H9 (cell line): ENCODE data around the gene CFP. TPM values are rescaled to one million over a fixed set of nuclear protein-coding genes. Genes with fewer than 3 reads are reported as not detected.

ENCODE experiments used
- DNase-seq: peaks from one replicate; pipeline ENCODE4 v3.0.0-alpha.2; 2017
- H2AFZ ChIP-seq: one replicate; pipeline ENCODE4 v1.6.1; 2013; ENCODE audit warnings: mild to moderate bottlenecking, low read length, control low read depth, moderate library complexity
- H2AK5ac ChIP-seq: 2 replicates; pipeline ENCODE4 v1.6.1; 2013; ENCODE audit warnings: low read length, control low read depth, mixed read lengths; ENCODE audit not compliant: insufficient read length
- H2BK120ac ChIP-seq: one replicate; pipeline ENCODE4 v1.6.1; 2013; ENCODE audit warnings: low read depth, mild to moderate bottlenecking, low read length, control low read depth, inconsistent platforms; ENCODE audit not compliant: poor library complexity, severe bottlenecking
- H2BK12ac ChIP-seq: 2 replicates; pipeline ENCODE4 v1.6.1; 2013; ENCODE audit warnings: low read length, control low read depth, mixed read lengths, low read depth; ENCODE audit not compliant: insufficient read length
- H2BK15ac ChIP-seq: 2 replicates; pipeline ENCODE4 v1.6.1; 2013; ENCODE audit warnings: low read depth, low read length, control low read depth
- H2BK20ac ChIP-seq: one replicate; pipeline ENCODE4 v1.6.1; 2013; ENCODE audit warnings: low read depth, mild to moderate bottlenecking, low read length, control low read depth, inconsistent platforms; ENCODE audit not compliant: poor library complexity, severe bottlenecking
- H2BK5ac ChIP-seq: 2 replicates; pipeline ENCODE4 v1.6.1; 2013; ENCODE audit warnings: low read length, control low read depth, mixed read lengths; ENCODE audit not compliant: insufficient read length
- H3K14ac ChIP-seq: 2 replicates; pipeline ENCODE4 v1.6.1; 2013; ENCODE audit warnings: low read length, control low read depth; ENCODE audit not compliant: insufficient read depth
- H3K18ac ChIP-seq: 2 replicates; pipeline ENCODE4 v1.6.1; 2013; ENCODE audit warnings: low read depth, mild to moderate bottlenecking, mixed read lengths, low read length, control low read depth; ENCODE audit not compliant: insufficient read length
- H3K23ac ChIP-seq: 2 replicates; pipeline ENCODE4 v1.6.1; 2013; ENCODE audit warnings: low read length, control low read depth, mixed read lengths, low read depth; ENCODE audit not compliant: insufficient read length
- H3K23me2 ChIP-seq: 2 replicates; pipeline ENCODE4 v1.6.1; 2013; ENCODE audit warnings: low read depth, mild to moderate bottlenecking, mixed read lengths, low read length, control low read depth; ENCODE audit not compliant: insufficient read length, poor library complexity, severe bottlenecking
- H3K27ac ChIP-seq: 2 replicates; pipeline ENCODE4 v1.5.1; 2013; ENCODE audit warnings: low read length, control low read depth, mixed read lengths, low read depth; ENCODE audit not compliant: insufficient read length
- H3K27me3 ChIP-seq: 2 replicates; pipeline ENCODE4 v1.6.1; 2013; ENCODE audit warnings: low read length, control low read depth, inconsistent platforms; ENCODE audit not compliant: insufficient read depth
- H3K4ac ChIP-seq: 2 replicates; pipeline ENCODE4 v1.6.1; 2013; ENCODE audit warnings: low read depth, mild to moderate bottlenecking, control low read depth, inconsistent platforms, low read length, moderate library complexity
- H3K4me1 ChIP-seq: 2 replicates; pipeline ENCODE4 v1.6.1; 2013; ENCODE audit warnings: low read length, control low read depth, inconsistent platforms; ENCODE audit not compliant: insufficient read depth
- H3K4me2 ChIP-seq: 2 replicates; pipeline ENCODE4 v1.6.1; 2013; ENCODE audit warnings: low read length, control low read depth, mixed read lengths; ENCODE audit not compliant: insufficient read length, insufficient read depth
- H3K56ac ChIP-seq: 2 replicates; pipeline ENCODE4 v1.6.1; 2013; ENCODE audit warnings: low read depth, mild to moderate bottlenecking, mixed read lengths, low read length, control low read depth; ENCODE audit not compliant: insufficient read length
- H3K79me1 ChIP-seq: 2 replicates; pipeline ENCODE4 v1.6.1; 2013; ENCODE audit warnings: low read depth, mild to moderate bottlenecking, moderate library complexity, low read length, control low read depth, inconsistent platforms; ENCODE audit not compliant: insufficient read depth, poor library complexity, severe bottlenecking
- H3K79me2 ChIP-seq: 2 replicates; pipeline ENCODE4 v1.6.1; 2013; ENCODE audit warnings: low read length, control low read depth, inconsistent platforms; ENCODE audit not compliant: insufficient read depth
- H3K9ac ChIP-seq: 2 replicates; pipeline ENCODE4 v1.6.1; 2013; ENCODE audit warnings: low read length, control low read depth, mixed read lengths; ENCODE audit not compliant: insufficient read length; ENCODE audit errors: extremely low read depth
- H3K9me3 ChIP-seq: one replicate; pipeline ENCODE4 v1.6.1; 2013; ENCODE audit warnings: low read depth, low read length, inconsistent platforms; ENCODE audit not compliant: control insufficient read depth
- H3T11ph ChIP-seq: one replicate; pipeline ENCODE4 v1.6.1; 2013; ENCODE audit warnings: mild to moderate bottlenecking, low read length, control low read depth, inconsistent platforms
- H4K20me1 ChIP-seq: one replicate; pipeline ENCODE4 v1.6.1; 2013; ENCODE audit not compliant: control insufficient read depth, insufficient read length, insufficient read depth
- H4K5ac ChIP-seq: 2 replicates; pipeline ENCODE4 v1.6.1; 2013; ENCODE audit warnings: low read depth, mild to moderate bottlenecking, mixed read lengths, low read length, control low read depth; ENCODE audit not compliant: insufficient read length
- H4K8ac ChIP-seq: replicated peaks from 2 replicates; pipeline ENCODE4 v1.6.1; 2013; ENCODE audit warnings: low read length, control low read depth, mixed read lengths, low read depth; ENCODE audit not compliant: insufficient read length
- H4K91ac ChIP-seq: 2 replicates; pipeline ENCODE4 v1.6.1; 2013; ENCODE audit warnings: low read depth, mild to moderate bottlenecking, moderate library complexity, mixed read lengths, low read length, control low read depth; ENCODE audit not compliant: insufficient read length
- H3K27ac Mint-ChIP-seq, 3 experiments: 2 replicates in 2 of 3; 3 replicates in 1 of 3; pipeline ENCODE4 v1.8.0; 2020 to 2021; ENCODE audit warnings: mixed read lengths in 3 of 3, mild to moderate bottlenecking in 1 of 3, moderate library complexity in 1 of 3
- H3K27me3 Mint-ChIP-seq: 2 replicates; pipeline ENCODE4 v1.8.0; 2021; ENCODE audit warnings: low read depth, mild to moderate bottlenecking, moderate library complexity, mixed read lengths
- H3K36me3 Mint-ChIP-seq, 3 experiments: 2 replicates in 2 of 3; 3 replicates in 1 of 3; pipeline ENCODE4 v1.8.0; 2020 to 2021; ENCODE audit warnings: low read depth in 3 of 3, mixed read lengths in 3 of 3; ENCODE audit not compliant: insufficient read depth in 1 of 3
- H3K4me1 Mint-ChIP-seq, 2 experiments: 2 replicates each; pipeline ENCODE4 v1.8.0; 2020; ENCODE audit warnings: mixed read lengths in 2 of 2
- H3K4me3 Mint-ChIP-seq, 2 experiments: 2 replicates in 1 of 2; 3 replicates in 1 of 2; pipeline ENCODE4 v1.8.0; 2020 to 2021; ENCODE audit warnings: mild to moderate bottlenecking in 2 of 2, mixed read lengths in 2 of 2, moderate library complexity in 1 of 2
- H3K9me3 Mint-ChIP-seq, 2 experiments: 2 replicates in 1 of 2; 3 replicates in 1 of 2; pipeline ENCODE4 v1.8.0; 2020; ENCODE audit warnings: mild to moderate bottlenecking in 2 of 2, mixed read lengths in 2 of 2, moderate library complexity in 1 of 2
- CTCF ChIP-seq: fragments of 200-600 bp; sonication (generic); conservative IDR thresholded peaks from 3 replicates; pipeline ENCODE4 v1.8.0; 2021; ENCODE audit warnings: antibody characterized with exemption, mild to moderate bottlenecking
- WGBS: extraction: QIAGEN DNeasy Blood & Tissue Kit; methylation state at CpG from one replicate; pipeline ENCODE4 v1.1.7; 2013; ENCODE audit warnings: missing lambda C conversion rate, low lambda C conversion rate, mixed read lengths; ENCODE audit not compliant: insufficient read length; ENCODE audit errors: extremely low coverage; 5-methylcytosine and 5-hydroxymethylcytosine counted together
- total RNA-seq: library from RNA; stranded (reverse); gene quantifications from 2 replicates; pipeline ENCODE4 v1.2.1, GENCODE V29; 2021

Gene CFP
- total RNA-seq, 1 experiment from 2014 or later: 2.3 TPM

GRCh38 chrX:47576021-47576898 is 53.5 kb downstream of the CFP start:
- no peak overlapping the region for H2BK12ac ChIP-seq
- H3K79me2 ChIP-seq: no peaks in the 10 kb centered on the region
- peaks cover 3% of the 10 kb centered on the region; the same call in 1 of the 2 replicates for H3K27me3 Mint-ChIP-seq
- H3K27ac Mint-ChIP-seq: no peak overlapping the region
- H3K27me3 ChIP-seq: no peaks in the 10 kb centered on the region
- H3K4me1 ChIP-seq: peaks cover 3% of the 10 kb centered on the region; the same call in 1 of the 2 replicates
- H3K27ac ChIP-seq: no peak overlapping the region
- no peak for TF ChIP-seq CTCF
- DNase-seq: no peak
- H3K4me1 Mint-ChIP-seq: peaks cover 13 to 35% of the 10 kb centered on the region in 2 experiments
- H3K23me2 ChIP-seq: no peaks in the 10 kb centered on the region
- no peak overlapping the region for H3K9ac ChIP-seq
- H3K18ac ChIP-seq: no peak overlapping the region
- H4K8ac ChIP-seq: no peak overlapping the region
- no peak overlapping the region for H4K91ac ChIP-seq
- no peak overlapping the region for H3K14ac ChIP-seq
- peaks cover 73 to 85% of the 10 kb centered on the region in 2 experiments for H3K9me3 Mint-ChIP-seq
- H3T11ph ChIP-seq: no peak overlapping the region
- no CpG with 5 or more reads among the region's 20 CpGs for WGBS
- no peak overlapping the region for H2AFZ ChIP-seq
- H2BK20ac ChIP-seq: no peak overlapping the region
- H4K20me1 ChIP-seq: no peaks in the 10 kb centered on the region
- no peak overlapping the region for H3K4me3 Mint-ChIP-seq
- peaks cover 17 to 23% (median 18%) of the 10 kb centered on the region in 3 experiments for H3K36me3 Mint-ChIP-seq
- H3K9me3 ChIP-seq: peaks cover 28% of the 10 kb centered on the region
- no peak overlapping the region for H2BK120ac ChIP-seq
- H3K4ac ChIP-seq: no peak overlapping the region
- H3K4me2 ChIP-seq: no peak overlapping the region
- no peak overlapping the region for H3K23ac ChIP-seq
- no peak overlapping the region for H2BK5ac ChIP-seq
- H3K56ac ChIP-seq: no peak overlapping the region
- no peak overlapping the region for H4K5ac ChIP-seq
- H2BK15ac ChIP-seq: no peak overlapping the region
- no peaks in the 10 kb centered on the region for H3K79me1 ChIP-seq
- H2AK5ac ChIP-seq: no peak overlapping the region
